SHP77 treated with DMSO at 0.1 percent for 48 hours (cell line): ENCODE data around the gene HMGXB3.
"Not testable (repeated sequence)": the region's sequence is repeated elsewhere in the genome, so short reads cannot be mapped to it uniquely, and the experiment has no call there.

Experiments used
- DNase-seq: peaks from one replicate; lab custom pipeline; 2025; lab: John Stamatoyannopoulos, UW

Gene HMGXB3

GRCh38 chr5:150022158-150022531, 21.6 kb downstream of the HMGXB3 start:
- no peak for DNase-seq

GRCh38 chr5:150022681-150023080, 22.1 kb downstream of the HMGXB3 start:
- DNase-seq, result no peak

- DNase-seq, result no peak
These were observed 22.6 kb downstream of the HMGXB3 start for GRCh38 chr5:150023136-150023535.

GRCh38 chr5:150024346-150024984, 23.9 kb downstream of the HMGXB3 start:
- no peak for DNase-seq

GRCh38 chr5:150026682-150027172, 26.2 kb downstream of the HMGXB3 start:
- DNase-seq, result no peak

GRCh38 chr5:150028047-150028446, 27.5 kb downstream of the HMGXB3 start:
- DNase-seq, result not testable (repeated sequence)

- no peak for DNase-seq
These were observed 32.8 kb downstream of the HMGXB3 start for GRCh38 chr5:150033334-150033733.

GRCh38 chr5:150034662-150035061, 34.1 kb downstream of the HMGXB3 start:
- no peak for DNase-seq

- DNase-seq, result no peak
These were observed 34.8 kb downstream of the HMGXB3 start for GRCh38 chr5:150035139-150035895.

- no peak for DNase-seq
These were observed 36.0 kb downstream of the HMGXB3 start for GRCh38 chr5:150036513-150036912.

GRCh38 chr5:150038547-150038946, 38.0 kb downstream of the HMGXB3 start:
- no peak for DNase-seq

- no peak for DNase-seq
These were observed 41.9 kb downstream of the HMGXB3 start for GRCh38 chr5:150042459-150042858.

GRCh38 chr5:150043657-150044328, 43.3 kb downstream of the HMGXB3 start:
- no peak for DNase-seq

- no peak for DNase-seq
These were observed 43.8 kb downstream of the HMGXB3 start for GRCh38 chr5:150044329-150044681.

GRCh38 chr5:150044712-150045111, 44.2 kb downstream of the HMGXB3 start:
- DNase-seq, result no peak

- no peak for DNase-seq
These were observed 45.0 kb downstream of the HMGXB3 start for GRCh38 chr5:150045549-150045948.

GRCh38 chr5:150046031-150046430, 45.5 kb downstream of the HMGXB3 start:
- DNase-seq, result no peak

- not testable (repeated sequence) for DNase-seq
These were observed 49.8 kb downstream of the HMGXB3 start for GRCh38 chr5:150050172-150050811.

- no peak for DNase-seq
These were observed 51.2 kb downstream of the HMGXB3 start for GRCh38 chr5:150051657-150052195.

- DNase-seq, result no peak
These were observed 51.9 kb downstream of the HMGXB3 start for GRCh38 chr5:150052226-150052955.

GRCh38 chr5:150052956-150053712, 52.6 kb downstream of the HMGXB3 start:
- no peak for DNase-seq
